ENCODE results near the gene IRF2BP1.
A peak's percentile ranks its signal among the peaks of the same experiment; 100 is the strongest.

The IRF2BP1 gene

GRCh38 chr19:45886427-45887199 lies 672 bp upstream of the IRF2BP1 start:
- no peaks in the 10 kb centered on the region for H3K9me3 ChIP-seq (ENCODE audit: control insufficient read depth, insufficient read depth, low read depth, low read length)
- H3K9ac ChIP-seq (ENCODE audit: low read length): peak overlapping the region; percentile 85
- no peaks in the 10 kb centered on the region for H3K27me3 ChIP-seq (ENCODE audit: control insufficient read depth, insufficient read depth, low read length)
- H3K4me3 ChIP-seq (ENCODE audit: low read depth, low read length): peak overlapping the region; percentile 90
- peaks cover 30% of the 10 kb centered on the region for H3K4me1 ChIP-seq (ENCODE audit: control insufficient read depth, insufficient read depth, low read length)
- H3K36me3 ChIP-seq (ENCODE audit: control insufficient read depth, insufficient read depth, low read length): no peaks in the 10 kb centered on the region
- H3K27ac ChIP-seq (ENCODE audit: low read depth, low read length): peak overlapping the region; percentile 78

GRCh38 chr19:45884682-45885555 lies 1.0 kb downstream of the IRF2BP1 start:
- H3K4me3 ChIP-seq (ENCODE audit: low read depth, low read length): peak overlapping the region; percentile 90
- no peaks in the 10 kb centered on the region for H3K36me3 ChIP-seq (ENCODE audit: control insufficient read depth, insufficient read depth, low read length)
- no peaks in the 10 kb centered on the region for H3K9me3 ChIP-seq (ENCODE audit: control insufficient read depth, insufficient read depth, low read depth, low read length)
- H3K27me3 ChIP-seq (ENCODE audit: control insufficient read depth, insufficient read depth, low read length): no peaks in the 10 kb centered on the region
- H3K9ac ChIP-seq (ENCODE audit: low read length): peak overlapping the region; percentile 85
- H3K4me1 ChIP-seq (ENCODE audit: control insufficient read depth, insufficient read depth, low read length): peaks cover 37% of the 10 kb centered on the region
- 0 out of 2 replicates have a peak overlapping the region, but pooled peaks have one; percentile 59 for H3K27ac ChIP-seq (ENCODE audit: low read depth, low read length)

GRCh38 chr19:45883881-45884681 lies 1.9 kb downstream of the IRF2BP1 start:
- Histone ChIP-seq H3K4me3 (ENCODE audit: low read depth, low read length) (peak overlapping the region; percentile 13; the same call in 1 of the 2 replicates), H3K27ac (ENCODE audit: low read depth, low read length) (no peak overlapping the region), H3K9me3 (ENCODE audit: control insufficient read depth, insufficient read depth, low read depth, low read length) (no peaks in the 10 kb centered on the region), H3K36me3 (ENCODE audit: control insufficient read depth, insufficient read depth, low read length) (no peaks in the 10 kb centered on the region), H3K4me1 (ENCODE audit: control insufficient read depth, insufficient read depth, low read length) (peaks cover 37% of the 10 kb centered on the region), H3K9ac (ENCODE audit: low read length) (no peak overlapping the region), H3K27me3 (ENCODE audit: control insufficient read depth, insufficient read depth, low read length) (no peaks in the 10 kb centered on the region)

GRCh38 chr19:45883586-45883880 lies 2.4 kb downstream of the IRF2BP1 start:
- Histone ChIP-seq H3K4me1 (ENCODE audit: control insufficient read depth, insufficient read depth, low read length) (peaks cover 37% of the 10 kb centered on the region), H3K36me3 (ENCODE audit: control insufficient read depth, insufficient read depth, low read length) (no peaks in the 10 kb centered on the region), H3K27ac (ENCODE audit: low read depth, low read length) (no peak overlapping the region), H3K9ac (ENCODE audit: low read length) (no peak overlapping the region), H3K9me3 (ENCODE audit: control insufficient read depth, insufficient read depth, low read depth, low read length) (no peaks in the 10 kb centered on the region), H3K4me3 (ENCODE audit: low read depth, low read length) (peak overlapping the region; percentile 13; the same call in 1 of the 2 replicates), H3K27me3 (ENCODE audit: control insufficient read depth, insufficient read depth, low read length) (no peaks in the 10 kb centered on the region)

GRCh38 chr19:45882652-45883585 lies 3.0 kb downstream of the IRF2BP1 start:
- Histone ChIP-seq H3K4me1 (ENCODE audit: control insufficient read depth, insufficient read depth, low read length) (peaks cover 37% of the 10 kb centered on the region), H3K27me3 (ENCODE audit: control insufficient read depth, insufficient read depth, low read length) (no peaks in the 10 kb centered on the region), H3K36me3 (ENCODE audit: control insufficient read depth, insufficient read depth, low read length) (no peaks in the 10 kb centered on the region), H3K4me3 (ENCODE audit: low read depth, low read length) (peak overlapping the region; percentile 64), H3K27ac (ENCODE audit: low read depth, low read length) (peak overlapping the region; percentile 82; the same call in 1 of the 2 replicates), H3K9me3 (ENCODE audit: control insufficient read depth, insufficient read depth, low read depth, low read length) (no peaks in the 10 kb centered on the region), H3K9ac (ENCODE audit: low read length) (peak overlapping the region; percentile 70)

- peak overlapping the region; percentile 70 for H3K9ac ChIP-seq (ENCODE audit: low read length)
These were observed 3.9 kb downstream of the IRF2BP1 start for GRCh38 chr19:45881909-45882528.

GRCh38 chr19:45881082-45881908 lies 4.6 kb downstream of the IRF2BP1 start:
- Histone ChIP-seq H3K27me3 (ENCODE audit: control insufficient read depth, insufficient read depth, low read length) (no peaks in the 10 kb centered on the region), H3K36me3 (ENCODE audit: control insufficient read depth, insufficient read depth, low read length) (no peaks in the 10 kb centered on the region), H3K9ac (ENCODE audit: low read length) (no peak overlapping the region), H3K27ac (ENCODE audit: low read depth, low read length) (0 out of 2 replicates have a peak overlapping the region, but pooled peaks have one; percentile 4), H3K4me3 (ENCODE audit: low read depth, low read length) (peak overlapping the region; percentile 64; the same call in 1 of the 2 replicates), H3K4me1 (ENCODE audit: control insufficient read depth, insufficient read depth, low read length) (peaks cover 38% of the 10 kb centered on the region), H3K9me3 (ENCODE audit: control insufficient read depth, insufficient read depth, low read depth, low read length) (no peaks in the 10 kb centered on the region)

More at GRCh38 chr19:45881909-45882528, 3.9 kb downstream of the IRF2BP1 start:
- Histone ChIP-seq H3K27ac (ENCODE audit: low read depth, low read length) (peak overlapping the region; percentile 82), H3K27me3 (ENCODE audit: control insufficient read depth, insufficient read depth, low read length) (no peaks in the 10 kb centered on the region), H3K9me3 (ENCODE audit: control insufficient read depth, insufficient read depth, low read depth, low read length) (no peaks in the 10 kb centered on the region), H3K36me3 (ENCODE audit: control insufficient read depth, insufficient read depth, low read length) (no peaks in the 10 kb centered on the region), H3K4me3 (ENCODE audit: low read depth, low read length) (peak overlapping the region; percentile 64), H3K4me1 (ENCODE audit: control insufficient read depth, insufficient read depth, low read length) (peaks cover 37% of the 10 kb centered on the region)

GRCh38 chr19:45879971-45880370 lies 6.0 kb downstream of the IRF2BP1 start:
- Histone ChIP-seq H3K4me3 (ENCODE audit: low read depth, low read length) (no peak overlapping the region), H3K9me3 (ENCODE audit: control insufficient read depth, insufficient read depth, low read depth, low read length) (no peaks in the 10 kb centered on the region), H3K9ac (ENCODE audit: low read length) (no peak overlapping the region), H3K4me1 (ENCODE audit: control insufficient read depth, insufficient read depth, low read length) (peaks cover 46% of the 10 kb centered on the region), H3K27ac (ENCODE audit: low read depth, low read length) (no peak overlapping the region), H3K27me3 (ENCODE audit: control insufficient read depth, insufficient read depth, low read length) (no peaks in the 10 kb centered on the region), H3K36me3 (ENCODE audit: control insufficient read depth, insufficient read depth, low read length) (no peaks in the 10 kb centered on the region)

GRCh38 chr19:45879055-45879454 lies 6.9 kb downstream of the IRF2BP1 start:
- Histone ChIP-seq H3K27me3 (ENCODE audit: control insufficient read depth, insufficient read depth, low read length) (no peaks in the 10 kb centered on the region), H3K4me1 (ENCODE audit: control insufficient read depth, insufficient read depth, low read length) (peaks cover 43% of the 10 kb centered on the region), H3K36me3 (ENCODE audit: control insufficient read depth, insufficient read depth, low read length) (no peaks in the 10 kb centered on the region), H3K9ac (ENCODE audit: low read length) (no peak overlapping the region), H3K4me3 (ENCODE audit: low read depth, low read length) (no peak overlapping the region), H3K9me3 (ENCODE audit: control insufficient read depth, insufficient read depth, low read depth, low read length) (no peaks in the 10 kb centered on the region), H3K27ac (ENCODE audit: low read depth, low read length) (no peak overlapping the region)

Data from HUES6 (cell line).